Stimulated activated CD4-positive, alpha-beta T cell treated with anti-CD3 and anti-CD28 coated beads, Interleukin-4, amount 100 ng/mL, for 48 hours (primary cell): ENCODE data around the gene LRRC4.

Experiments
- DNase-seq, 2 donors: peaks; one replicate each; pipeline ENCODE4 v3.0.0-alpha.2; 2020; ENCODE audit warnings: low read depth in 2 of 2

LRRC4 gene

DNA sequence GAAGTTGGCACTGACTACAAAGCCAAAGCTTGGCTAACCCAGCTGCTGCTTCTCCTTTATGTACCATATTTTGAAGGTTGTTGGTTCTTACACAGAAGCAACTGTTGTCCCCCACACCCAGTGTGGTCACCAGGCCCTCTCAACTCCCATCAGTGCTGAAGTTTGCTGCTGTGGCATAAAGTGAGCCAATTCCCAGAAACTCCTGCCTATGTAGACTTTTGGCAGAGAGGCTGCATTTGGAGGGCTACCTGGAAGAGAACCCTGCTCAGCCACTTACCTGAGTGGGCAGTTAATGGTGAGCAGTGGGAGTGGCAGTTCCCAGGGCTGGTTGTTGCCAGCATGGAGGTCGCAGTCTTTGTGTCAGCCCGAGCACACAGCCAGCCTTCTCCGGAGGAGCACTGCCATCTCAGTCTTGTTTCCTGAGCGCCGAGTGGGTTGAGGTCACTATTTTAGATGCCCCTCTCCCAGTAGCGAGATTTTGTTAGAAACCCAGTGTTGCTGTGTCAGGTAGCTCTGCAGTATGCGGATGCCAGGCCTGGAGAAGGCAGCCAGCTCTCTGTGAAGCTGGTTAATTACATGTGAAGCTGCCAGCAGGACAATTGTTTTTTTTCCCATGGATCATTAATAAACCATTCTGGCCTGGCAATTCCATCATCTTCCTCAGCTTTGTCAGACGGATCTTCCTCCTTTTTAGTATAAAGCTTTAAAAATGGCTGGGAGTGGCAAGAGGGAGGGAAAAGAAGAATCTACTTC, 24.5 kb downstream of the LRRC4 start:
- DNase-seq: no peak

DNA sequence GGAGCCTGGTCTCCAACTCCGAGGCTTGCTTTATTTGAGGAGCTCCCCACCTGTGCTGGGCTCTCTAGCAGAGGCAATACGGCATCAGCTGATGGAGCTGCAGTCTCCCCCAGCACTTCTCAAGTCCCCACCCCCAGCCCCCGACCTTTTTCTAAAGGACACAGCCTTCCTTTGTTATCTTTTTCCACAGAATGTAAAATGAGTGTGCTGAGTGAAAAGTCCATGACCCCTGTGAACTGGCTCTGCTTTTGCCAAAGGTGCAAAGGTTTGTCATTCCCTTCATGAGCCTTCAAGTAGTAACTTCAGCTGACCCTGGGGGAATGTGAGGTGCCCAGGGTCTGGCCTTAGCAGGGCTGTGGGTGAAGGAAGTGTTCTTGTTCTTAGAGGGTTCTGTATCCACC, 25.5 kb downstream of the LRRC4 start:
- DNase-seq: no peak

GRCh38 chr7:128005117-128005516, 26.1 kb downstream of the LRRC4 start:
- DNase-seq: no peak

- no peak for DNase-seq
Measured at GRCh38 chr7:128004623-128005022, 26.6 kb downstream of the LRRC4 start.

DNA sequence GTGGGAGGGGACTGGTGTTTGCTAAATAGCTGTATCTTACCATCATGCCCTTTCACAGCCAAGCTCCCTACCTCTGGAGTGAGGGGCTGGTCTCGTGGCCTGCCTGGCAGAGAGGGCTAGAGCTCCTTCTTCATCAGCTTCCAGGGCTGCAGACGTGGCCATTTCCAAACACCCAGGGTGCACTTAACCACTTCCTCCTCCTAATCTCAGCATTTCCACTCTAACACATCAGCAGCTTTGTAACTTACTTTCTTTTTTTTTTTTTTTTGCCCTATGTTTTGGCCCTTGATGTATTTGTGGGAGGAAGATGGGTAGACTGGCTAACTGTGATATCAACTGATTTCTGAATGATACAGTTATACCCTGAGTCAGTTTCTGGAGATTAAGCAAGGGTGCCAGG, 27.4 kb downstream of the LRRC4 start:
- no peak for DNase-seq

DNA sequence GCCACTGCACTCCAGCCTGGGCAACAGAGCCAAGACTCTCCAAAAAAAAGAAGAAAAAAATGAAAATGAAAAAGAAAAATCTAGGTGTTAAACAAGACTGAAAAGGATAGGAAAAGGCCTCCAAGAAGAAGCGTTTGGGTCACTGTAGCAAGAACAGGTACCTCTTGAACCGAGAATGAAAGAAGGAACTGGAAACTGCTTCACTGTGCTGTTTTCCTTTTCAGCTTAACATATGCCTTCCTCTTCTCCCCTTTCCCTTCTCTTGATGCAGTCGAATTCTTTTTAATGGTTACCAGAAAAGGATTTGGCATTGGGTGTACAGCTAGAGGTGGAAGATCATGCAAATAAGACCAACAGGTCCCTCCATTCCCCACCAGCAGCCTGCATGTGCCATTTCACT, 28.1 kb downstream of the LRRC4 start:
- DNase-seq: no peak

DNA sequence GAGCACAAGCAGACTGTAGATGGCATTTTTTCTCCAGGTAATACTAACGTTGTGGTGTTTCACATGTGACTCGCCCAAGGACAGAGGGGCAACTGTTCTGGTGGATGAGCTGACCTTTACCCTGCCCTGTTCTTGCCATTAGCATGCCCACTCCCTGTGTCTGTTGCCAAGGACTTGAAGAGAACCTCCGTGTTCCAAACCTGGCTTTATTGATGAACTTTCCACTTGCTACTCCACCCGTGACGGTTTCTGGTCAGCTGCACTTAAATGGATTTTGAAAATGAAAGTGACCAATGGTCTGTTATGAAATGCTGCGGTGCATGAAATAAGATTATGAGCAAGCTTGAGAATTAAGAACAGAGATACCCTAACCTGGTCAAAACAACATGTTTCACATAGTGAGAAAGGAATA, 30.4 kb downstream of the LRRC4 start:
- no peak for DNase-seq

GRCh38 chr7:128000048-128000447, 31.2 kb downstream of the LRRC4 start:
- DNase-seq: no peak

DNA sequence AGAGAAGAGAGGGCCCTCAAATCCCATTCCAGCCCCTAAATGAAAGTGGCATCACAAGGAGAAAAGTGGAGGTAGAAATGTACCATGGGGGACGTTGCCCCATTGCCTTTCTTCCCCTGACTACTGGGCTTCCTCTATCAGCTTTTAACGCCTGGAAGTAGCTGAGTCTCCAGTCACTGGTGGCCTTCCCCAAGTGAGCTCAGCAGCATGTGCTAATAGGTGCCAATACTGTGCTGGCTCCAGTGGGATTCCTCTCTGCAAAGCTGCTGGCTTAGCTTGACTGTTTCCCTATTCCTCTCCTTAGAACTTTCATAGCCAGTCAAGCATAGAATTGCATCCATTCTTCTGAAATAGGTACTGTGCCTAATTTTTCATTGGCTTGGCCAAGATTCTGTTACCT, 32.6 kb downstream of the LRRC4 start:
- no peak for DNase-seq

- no peak for DNase-seq
Measured at GRCh38 chr7:127997226-127997922, 33.9 kb downstream of the LRRC4 start.

DNA sequence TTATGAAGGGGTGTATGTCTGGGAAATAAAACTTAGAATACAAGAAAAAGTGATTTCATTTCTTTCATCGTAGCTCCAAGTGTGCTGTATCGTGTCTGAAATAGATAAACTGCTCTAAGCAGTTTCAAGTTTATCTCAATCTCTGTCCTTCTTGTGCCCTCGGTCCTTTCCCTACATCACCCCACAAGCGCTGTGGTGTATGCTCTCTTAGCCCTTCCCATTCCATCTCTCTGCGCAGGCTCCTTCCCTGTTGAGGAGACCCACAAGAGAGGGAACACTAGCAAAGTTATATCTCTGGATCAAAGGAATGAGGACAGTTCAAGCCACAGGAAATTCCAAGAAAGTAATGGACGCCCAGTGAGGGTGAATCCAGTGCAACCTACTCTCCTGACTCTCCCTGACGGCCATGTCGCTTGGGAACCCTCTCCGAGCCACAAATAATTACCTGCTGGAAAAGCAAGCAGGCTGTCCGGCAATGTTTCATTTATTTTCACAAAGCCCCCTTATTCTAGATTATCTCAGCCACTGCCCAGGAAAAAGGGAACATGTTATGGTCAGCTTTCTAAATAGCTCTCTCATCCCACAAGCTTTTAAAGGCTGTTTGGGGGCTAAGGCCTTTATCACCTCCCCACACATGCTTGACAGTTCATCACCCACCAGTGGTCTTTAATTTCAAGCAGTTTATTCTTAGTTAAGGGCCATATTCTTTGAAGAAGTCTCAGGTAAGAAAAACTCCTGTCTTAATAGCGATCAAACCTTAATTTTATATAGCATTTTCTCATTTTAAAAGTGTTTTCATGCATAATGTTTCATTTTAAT, 34.8 kb downstream of the LRRC4 start:
- DNase-seq: no peak

- no peak for DNase-seq
Measured at GRCh38 chr7:127995881-127996215, 35.4 kb downstream of the LRRC4 start.

DNA sequence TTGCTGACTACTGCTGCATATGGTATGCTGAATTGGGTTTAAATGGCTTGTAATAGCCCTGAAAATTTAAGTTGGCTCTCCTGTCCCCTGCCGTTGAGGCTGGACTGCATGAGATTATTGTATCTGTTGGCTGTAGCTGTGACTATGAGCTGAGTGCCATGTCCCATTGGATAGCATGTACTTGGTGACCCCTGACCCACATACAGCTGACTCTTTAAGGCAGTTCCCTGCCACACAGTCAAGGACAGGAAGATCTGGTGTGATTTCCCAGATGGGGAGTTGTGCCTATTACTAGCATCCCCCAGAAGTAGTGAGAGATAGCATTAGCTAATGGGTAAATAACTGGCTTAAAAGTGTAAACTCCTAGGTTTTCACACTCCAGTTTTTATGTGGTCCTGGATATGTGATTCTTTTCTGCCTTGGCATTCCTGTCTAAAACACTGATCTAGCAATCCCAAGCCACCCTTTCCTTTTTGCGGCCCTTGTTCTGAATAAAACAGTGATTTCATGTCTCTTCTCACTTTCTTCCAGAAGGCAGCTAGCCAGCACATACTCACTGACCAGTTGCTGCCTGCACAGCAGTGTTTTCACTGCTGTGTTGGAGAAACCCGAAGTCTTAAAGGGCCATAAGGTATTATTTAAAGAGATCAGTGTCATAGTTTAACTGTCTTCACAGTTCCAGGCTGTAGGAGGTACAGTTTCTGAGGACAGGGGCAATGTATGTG, 35.9 kb downstream of the LRRC4 start:
- no peak for DNase-seq

DNA sequence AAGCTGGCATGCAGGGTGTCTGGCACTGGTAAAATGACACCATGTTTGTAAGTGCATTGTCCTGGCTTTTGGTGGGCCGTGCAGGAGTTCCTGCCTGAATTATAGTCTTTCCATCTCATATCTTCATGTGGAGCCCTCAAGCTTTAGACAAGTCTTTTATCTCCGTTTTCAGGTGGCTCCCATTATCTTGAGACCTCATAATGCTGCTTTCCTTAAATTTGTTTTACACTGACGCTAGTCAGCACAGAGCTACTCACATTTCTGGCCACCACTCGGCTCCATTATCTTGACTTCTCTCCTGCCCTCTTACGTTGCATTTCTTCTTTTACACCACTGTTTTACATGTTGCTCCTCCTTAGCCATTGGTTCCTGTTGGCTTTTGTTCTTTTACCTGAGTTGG, 37.2 kb downstream of the LRRC4 start:
- DNase-seq: no peak

DNA sequence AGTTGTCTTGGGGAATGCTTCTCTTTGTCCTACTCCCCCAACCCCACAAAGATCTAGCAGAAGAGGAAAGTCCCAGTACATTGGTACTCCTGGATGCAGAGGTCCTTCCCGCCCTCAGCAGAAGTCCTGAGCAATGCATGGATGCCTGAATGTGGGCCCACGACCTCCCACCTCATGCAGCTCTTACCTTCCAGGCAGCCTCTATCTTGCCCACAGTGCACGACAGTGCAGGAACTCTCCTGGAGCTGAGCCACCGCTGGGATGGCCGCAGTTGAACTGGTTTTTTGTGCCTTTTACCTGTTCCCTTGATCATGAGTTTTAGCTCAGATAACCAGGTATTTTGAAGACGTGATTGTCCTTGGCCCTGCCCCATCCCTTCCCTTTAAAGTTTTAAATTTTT, 37.9 kb downstream of the LRRC4 start:
- no peak for DNase-seq

- DNase-seq: no peak
Measured at GRCh38 chr7:127988751-127989150, 42.5 kb downstream of the LRRC4 start.

DNA sequence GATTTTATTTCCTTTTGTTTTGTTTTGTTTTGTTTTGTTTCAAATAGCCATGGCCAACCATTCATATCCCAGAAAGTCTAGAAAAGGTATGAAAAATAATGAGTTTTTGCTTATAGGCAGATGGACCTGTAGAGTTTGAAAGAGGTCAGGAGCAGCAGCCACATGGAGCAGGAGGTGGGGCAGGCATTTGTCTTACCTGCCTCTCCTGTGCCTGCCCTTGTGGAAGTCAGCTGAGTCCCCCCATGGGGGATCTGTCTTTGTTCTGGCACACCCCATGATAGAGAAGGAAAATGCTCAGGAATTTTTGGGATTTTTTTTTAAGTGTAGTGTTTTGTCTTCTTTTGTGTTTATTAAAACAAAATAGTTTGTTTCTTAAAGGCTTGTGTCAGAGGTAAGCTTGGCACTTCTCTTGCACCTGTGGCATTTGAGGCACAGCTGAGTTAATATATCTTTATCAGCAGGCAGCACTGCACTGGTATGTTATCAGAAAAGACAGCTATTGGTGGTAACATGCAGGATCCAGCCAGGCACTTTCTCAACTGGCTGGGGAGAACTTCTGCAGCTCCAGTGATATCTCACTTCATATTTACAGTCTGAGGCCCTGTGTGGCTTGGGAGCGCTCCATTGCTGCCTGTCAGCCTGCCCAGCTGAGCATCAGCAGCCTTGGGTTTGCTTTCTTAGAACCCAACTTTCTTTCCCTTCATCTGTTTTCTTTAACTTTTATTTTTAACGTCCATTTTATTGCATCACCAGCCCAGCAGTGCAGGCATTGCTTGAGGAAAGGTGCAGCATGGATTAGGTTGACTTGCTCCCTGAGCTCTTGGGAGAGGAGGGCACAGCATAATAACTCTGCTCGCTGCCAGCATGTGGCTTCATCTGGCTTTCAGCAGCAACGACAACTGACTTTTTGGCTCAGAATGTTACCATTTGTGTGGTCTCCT, 44.4 kb downstream of the LRRC4 start:
- DNase-seq: no peak

DNA sequence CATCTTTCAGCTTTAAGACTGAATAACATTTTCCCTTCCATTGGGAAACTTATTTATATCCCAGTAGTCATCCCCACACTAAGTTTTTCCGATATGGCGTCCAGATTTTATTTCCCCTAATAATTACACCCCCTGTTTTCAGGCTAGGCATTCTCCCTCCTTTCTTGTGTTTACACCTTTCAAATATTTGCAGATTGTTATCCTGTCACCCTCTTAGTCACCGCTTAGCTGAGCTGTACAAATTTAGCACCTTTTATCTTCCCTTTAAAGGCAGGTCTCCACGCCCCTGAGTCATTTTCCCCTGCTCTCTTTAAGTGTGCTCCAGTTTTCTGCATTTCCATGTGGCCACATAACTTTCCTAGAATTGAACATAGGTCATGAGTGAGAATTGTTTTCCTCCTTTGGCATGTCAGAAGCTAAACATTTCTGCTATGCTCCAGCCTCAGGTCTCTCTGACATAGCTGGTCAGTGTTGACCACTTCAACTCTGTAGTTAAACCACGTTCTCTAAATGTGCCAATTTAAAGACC, 47.4 kb downstream of the LRRC4 start:
- DNase-seq: no peak

GRCh38 chr7:127981965-127982364, 49.3 kb downstream of the LRRC4 start:
- DNase-seq: no peak

DNA sequence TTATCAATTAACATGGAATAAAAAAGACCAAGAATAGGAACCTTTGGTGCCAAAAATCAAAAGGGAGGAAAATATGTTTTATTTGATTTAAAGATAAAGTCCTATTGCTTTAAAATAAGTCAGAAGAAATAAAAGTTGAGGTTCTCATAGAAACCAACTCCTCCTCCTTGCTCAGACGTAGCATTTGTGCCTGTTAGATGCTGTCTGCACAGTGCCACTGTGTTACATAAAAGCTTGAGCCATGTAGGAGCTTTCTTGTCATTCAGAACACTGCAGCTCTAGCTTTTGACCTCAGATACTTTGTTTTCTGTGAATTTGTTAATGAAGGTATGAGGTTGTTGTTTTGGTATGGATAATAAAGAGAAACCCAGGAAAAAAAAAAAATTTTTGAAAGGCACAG, 50.3 kb downstream of the LRRC4 start:
- no peak for DNase-seq

DNA sequence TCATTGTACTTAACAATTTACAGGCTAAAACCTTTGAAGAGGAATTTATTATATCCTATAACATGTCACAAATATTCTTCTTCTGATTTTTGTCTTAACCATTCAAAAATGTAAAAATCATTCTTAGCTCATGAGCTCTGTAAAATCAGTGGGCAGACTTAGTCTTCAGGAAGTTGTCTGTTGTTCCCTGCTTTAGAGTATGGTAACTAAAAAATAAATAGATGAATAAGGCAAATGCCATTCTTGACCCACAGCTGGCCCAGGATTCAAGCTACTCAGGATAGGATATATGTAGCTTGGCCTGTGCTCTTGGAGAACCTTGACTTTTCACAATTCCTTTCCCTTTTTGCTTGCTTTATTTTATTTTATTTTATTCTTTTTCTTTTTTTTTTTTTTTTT, 51.5 kb downstream of the LRRC4 start:
- DNase-seq: no peak
